IPS DF 6.9 (cell line): ENCODE results near the gene RAB44.
"Not testable (repeated sequence)": the region's sequence is repeated elsewhere in the genome, so short reads cannot be mapped to it uniquely, and the experiment has no call there.

ENCODE experiments used
- DNase-seq: peaks from one replicate; pipeline ENCODE4 v3.0.0-alpha.2; 2013; ENCODE audit warnings: low read depth, low spot score
- H3K27ac ChIP-seq: one replicate; pipeline ENCODE4 v1.5.1; 2013; ENCODE audit warnings: low read length, control low read depth
- H3K27me3 ChIP-seq: 2 replicates; pipeline ENCODE4 v1.6.1; 2013; ENCODE audit warnings: mild to moderate bottlenecking, low read length; ENCODE audit not compliant: control insufficient read depth, insufficient read depth
- H3K36me3 ChIP-seq: 2 replicates; pipeline ENCODE4 v1.6.1; 2013; ENCODE audit warnings: low read length; ENCODE audit not compliant: control insufficient read depth, insufficient read depth
- H3K4me1 ChIP-seq: 2 replicates; pipeline ENCODE4 v1.6.1; 2013; ENCODE audit warnings: low read length; ENCODE audit not compliant: control insufficient read depth, insufficient read depth
- H3K4me3 ChIP-seq: 2 replicates; pipeline ENCODE4 v1.5.1; 2013; ENCODE audit warnings: mild to moderate bottlenecking, low read length
- H3K9me3 ChIP-seq: 2 replicates; pipeline ENCODE4 v1.6.1; 2013; ENCODE audit warnings: low read length, inconsistent platforms; ENCODE audit not compliant: control insufficient read depth, insufficient read depth
- WGBS: extraction: QIAGEN DNeasy Blood & Tissue Kit; methylation state at CpG from one replicate; pipeline ENCODE4 v1.1.7; 2013; ENCODE audit warnings: mixed read lengths, missing lambda C conversion rate; ENCODE audit not compliant: insufficient read length, insufficient coverage; 5-methylcytosine and 5-hydroxymethylcytosine counted together

RAB44 gene

DNA sequence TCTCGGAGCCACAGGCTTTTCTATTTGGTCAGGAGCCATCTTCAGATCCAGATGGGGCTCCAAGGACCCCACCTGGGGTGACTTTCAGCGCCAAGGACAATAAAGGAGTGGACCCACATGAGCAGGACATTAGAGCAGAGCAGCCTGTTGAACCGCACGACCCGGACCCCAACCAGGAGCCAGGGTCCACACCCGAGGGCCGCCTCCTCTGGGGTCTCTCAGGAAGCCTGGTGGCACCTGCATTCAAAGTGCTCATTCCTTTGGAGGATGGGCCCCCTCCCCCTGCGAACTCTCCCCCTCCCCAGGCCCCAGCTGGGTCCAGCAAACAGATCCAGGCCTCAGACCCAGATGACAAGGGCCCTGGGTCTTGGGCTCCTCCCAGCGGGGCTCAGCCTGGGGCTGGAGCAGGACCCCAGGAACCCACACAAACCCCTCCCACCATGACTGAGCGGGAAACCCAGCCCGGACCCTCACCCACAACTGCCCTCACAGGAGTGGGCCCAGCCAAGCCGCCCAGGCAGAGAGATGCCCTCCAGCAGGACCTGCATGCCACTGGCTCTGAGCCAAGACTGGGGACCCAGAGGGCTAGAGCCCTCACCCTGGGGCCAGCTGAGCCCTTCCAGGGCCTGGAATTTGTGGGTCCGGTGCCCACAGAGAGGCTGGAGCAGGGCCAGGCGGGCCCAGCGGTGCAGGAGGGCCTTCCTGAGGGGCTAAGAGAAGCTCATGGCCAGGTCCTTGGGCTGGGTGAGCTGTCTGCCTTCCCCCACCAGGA lies 23.9 kb downstream of the RAB44 start:
- no peak overlapping the region for H3K4me3 ChIP-seq
- H3K9me3 ChIP-seq: no peaks in the 10 kb centered on the region
- WGBS: no CpG with 5 or more reads among the region's 15 CpGs
- no peak overlapping the region for H3K27ac ChIP-seq
- no peak for DNase-seq
- no peaks in the 10 kb centered on the region for H3K36me3 ChIP-seq
- no peaks in the 10 kb centered on the region; the same call in 1 of the 2 replicates for H3K4me1 ChIP-seq
- no peaks in the 10 kb centered on the region for H3K27me3 ChIP-seq

GRCh38 chr6:36722365-36722764 lies 24.7 kb downstream of the RAB44 start:
- Histone ChIP-seq H3K36me3 (no peaks in the 10 kb centered on the region), H3K27me3 (no peaks in the 10 kb centered on the region), H3K9me3 (no peaks in the 10 kb centered on the region), H3K27ac (no peak overlapping the region), H3K4me1 (no peaks in the 10 kb centered on the region; the same call in 1 of the 2 replicates), H3K4me3 (no peak overlapping the region)
- no peak for DNase-seq
- WGBS: no CpG with 5 or more reads among the region's 10 CpGs

DNA sequence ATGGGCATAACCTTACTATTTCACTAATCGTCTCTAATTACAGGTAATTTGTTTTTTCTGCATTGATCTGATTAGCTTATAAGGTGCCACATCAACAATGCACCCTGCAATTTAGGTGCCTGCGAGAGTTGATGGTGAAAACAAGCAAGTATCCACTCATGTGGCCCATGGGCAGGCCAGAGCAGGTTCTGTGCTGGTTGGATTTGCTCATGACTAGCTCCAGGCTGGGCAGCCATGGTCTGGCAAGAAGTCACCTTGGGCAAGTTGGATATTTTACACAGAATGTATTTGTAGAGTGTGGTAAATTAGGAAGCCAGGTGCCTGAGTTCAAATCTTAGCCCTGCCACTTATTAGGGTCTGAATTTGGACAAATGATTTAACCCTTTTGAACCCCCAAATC lies 25.3 kb downstream of the RAB44 start:
- Histone ChIP-seq H3K4me3 (no peak overlapping the region), H3K27me3 (no peaks in the 10 kb centered on the region), H3K36me3 (no peaks in the 10 kb centered on the region), H3K9me3 (no peaks in the 10 kb centered on the region), H3K27ac (no peak overlapping the region), H3K4me1 (no peaks in the 10 kb centered on the region)
- no peak for DNase-seq
- WGBS: no CpG with 5 or more reads among the region's 2 CpGs

DNA sequence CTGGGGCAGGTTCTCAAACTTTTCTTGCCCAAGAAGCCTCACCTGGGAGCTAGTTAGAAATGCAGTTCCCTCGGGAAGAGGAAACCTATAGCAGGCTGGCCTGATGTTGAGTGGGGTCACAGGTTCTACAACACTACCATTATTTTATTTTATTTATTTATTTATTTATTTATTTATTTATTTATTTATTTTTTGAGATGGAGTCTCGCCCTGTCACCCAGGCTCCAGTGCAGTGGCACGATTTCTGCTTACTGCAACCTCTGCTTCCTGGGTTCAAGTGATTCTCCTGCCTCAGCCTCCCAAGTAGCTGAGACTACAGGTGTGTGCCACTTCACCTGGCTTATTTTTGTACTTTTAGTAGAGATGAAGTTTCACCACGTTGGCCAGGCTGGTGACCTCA lies 26.4 kb downstream of the RAB44 start:
- H3K27ac ChIP-seq, H3K9me3 ChIP-seq, H3K27me3 ChIP-seq, DNase-seq, H3K4me3 ChIP-seq, H3K4me1 ChIP-seq, H3K36me3 ChIP-seq: not testable (repeated sequence)
- WGBS: no CpG with 5 or more reads among the region's 4 CpGs

DNA sequence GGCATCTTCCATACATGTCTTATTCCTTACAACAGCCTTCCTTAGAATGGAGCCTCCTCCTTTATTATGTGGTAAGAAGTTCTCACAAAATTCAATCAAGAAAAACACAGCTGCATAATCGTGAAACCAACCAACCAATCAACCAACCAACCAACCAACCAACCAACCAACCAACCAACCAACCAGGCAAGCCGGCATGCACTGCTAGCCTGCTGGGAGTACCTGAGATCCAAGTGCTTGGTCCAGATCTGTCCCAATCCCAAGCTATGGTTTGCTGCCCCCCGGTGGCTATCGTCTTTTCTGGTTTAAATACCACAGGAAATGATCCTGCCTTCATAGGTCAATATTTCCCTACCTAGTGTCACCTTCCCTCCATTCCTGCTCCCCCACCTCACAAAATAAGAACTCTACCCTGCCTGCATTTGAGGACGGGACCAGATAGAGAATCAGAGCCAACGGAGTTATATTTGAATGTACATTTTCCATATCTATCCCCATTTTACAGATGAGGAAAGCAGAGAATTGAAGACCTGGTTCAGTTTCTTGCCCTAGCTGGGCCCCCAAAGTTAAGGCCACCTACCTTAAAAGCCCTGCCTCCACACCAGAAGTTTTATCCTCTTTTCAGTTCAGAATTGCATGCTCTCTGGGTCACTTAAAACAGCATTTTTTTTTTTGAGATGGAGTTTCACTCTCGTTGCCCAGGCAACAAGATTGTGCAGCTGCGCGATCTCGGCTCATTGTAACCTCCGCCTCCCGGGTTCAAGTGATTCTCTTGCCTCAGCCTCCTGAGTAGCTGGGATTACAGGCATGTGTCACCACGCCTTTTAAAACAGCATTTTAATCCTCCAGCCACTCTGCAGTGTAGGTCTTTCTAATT lies 27.1 kb downstream of the RAB44 start:
- H3K9me3 ChIP-seq: no peaks in the 10 kb centered on the region
- no peaks in the 10 kb centered on the region for H3K27me3 ChIP-seq
- H3K36me3 ChIP-seq: no peaks in the 10 kb centered on the region
- no CpG with 5 or more reads among the region's 13 CpGs for WGBS
- H3K4me3 ChIP-seq: no peak overlapping the region
- DNase-seq: peak; percentile 61
- no peak overlapping the region for H3K27ac ChIP-seq
- no peaks in the 10 kb centered on the region for H3K4me1 ChIP-seq

GRCh38 chr6:36725581-36725980 lies 28.0 kb downstream of the RAB44 start:
- WGBS: no CpG with 5 or more reads among the region's 7 CpGs
- DNase-seq: no peak
- Histone ChIP-seq H3K27me3 (no peaks in the 10 kb centered on the region), H3K4me1 (no peaks in the 10 kb centered on the region), H3K36me3 (no peaks in the 10 kb centered on the region), H3K9me3 (no peaks in the 10 kb centered on the region), H3K27ac (no peak overlapping the region), H3K4me3 (no peak overlapping the region)

DNA sequence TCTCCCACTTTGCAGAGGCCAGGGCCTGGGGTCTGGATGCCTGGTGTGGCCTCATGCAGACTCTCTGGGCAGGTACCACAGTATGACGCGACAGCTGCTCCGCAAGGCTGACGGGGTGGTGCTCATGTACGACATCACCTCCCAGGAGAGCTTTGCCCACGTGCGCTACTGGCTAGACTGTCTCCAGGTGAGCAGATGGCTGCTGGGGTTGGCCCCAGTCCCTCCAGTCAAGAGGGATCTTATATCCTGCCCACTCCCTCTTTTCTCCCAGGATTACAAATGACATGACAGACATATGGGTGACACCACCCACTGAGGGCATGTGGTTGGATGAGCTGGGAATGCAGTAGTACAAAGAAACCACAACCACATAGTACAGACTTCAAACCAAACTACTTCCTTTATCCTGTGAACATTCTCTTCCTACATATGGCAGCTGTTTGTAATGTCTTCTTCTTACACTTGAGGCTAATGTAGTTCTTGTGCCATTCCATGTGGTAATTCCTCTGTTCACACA lies 29.9 kb downstream of the RAB44 start:
- Histone ChIP-seq H3K4me1 (peaks cover 2% of the 10 kb centered on the region; the same call in 1 of the 2 replicates), H3K36me3 (no peaks in the 10 kb centered on the region), H3K9me3 (no peaks in the 10 kb centered on the region), H3K4me3 (no peak overlapping the region), H3K27me3 (no peaks in the 10 kb centered on the region), H3K27ac (no peak overlapping the region)
- no peak for DNase-seq
- WGBS: no CpG with 5 or more reads among the region's 7 CpGs

DNA sequence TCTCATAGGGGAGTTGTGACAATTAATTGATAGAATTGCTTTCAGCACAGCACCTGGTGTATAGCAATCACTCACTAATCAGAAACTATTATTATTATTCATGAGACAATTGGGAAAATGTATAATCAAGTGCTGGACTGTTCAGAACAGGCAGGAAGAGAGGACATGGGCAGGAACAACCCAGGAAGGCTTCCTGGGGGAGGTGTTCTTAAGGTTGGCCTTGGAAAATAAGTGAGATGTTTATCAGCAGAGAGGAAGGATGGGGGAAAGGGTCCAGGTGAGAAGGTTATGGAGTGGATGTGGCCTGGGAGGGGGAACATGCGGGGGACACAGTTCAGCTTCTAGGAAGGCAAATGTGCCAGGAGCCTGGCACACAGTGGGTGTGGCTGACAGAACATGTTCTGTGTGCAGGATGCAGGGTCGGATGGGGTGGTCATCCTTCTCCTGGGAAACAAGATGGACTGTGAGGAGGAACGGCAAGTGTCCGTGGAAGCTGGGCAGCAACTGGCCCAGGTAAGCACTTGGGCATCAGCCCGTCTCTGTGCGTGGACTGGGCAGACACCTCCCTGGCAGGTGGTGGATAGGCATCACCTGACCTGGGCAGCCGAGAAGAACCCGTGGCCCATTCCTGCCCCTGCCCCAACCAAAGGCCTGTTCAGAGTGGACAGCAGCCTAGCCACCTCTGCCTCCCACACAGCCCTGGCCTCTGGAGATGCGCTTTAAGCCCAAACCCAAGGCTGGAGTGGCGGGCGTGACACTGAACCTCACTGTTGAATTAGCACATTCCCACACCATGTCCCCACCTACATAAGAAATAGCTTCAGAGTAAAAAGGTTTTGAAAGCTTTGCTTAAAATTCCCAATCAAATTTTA lies 30.9 kb downstream of the RAB44 start:
- Histone ChIP-seq H3K4me3 (no peak overlapping the region), H3K4me1 (peaks cover 2% of the 10 kb centered on the region; the same call in 1 of the 2 replicates), H3K27me3 (no peaks in the 10 kb centered on the region), H3K9me3 (no peaks in the 10 kb centered on the region), H3K27ac (no peak overlapping the region), H3K36me3 (no peaks in the 10 kb centered on the region)
- no CpG with 5 or more reads among the region's 11 CpGs for WGBS
- DNase-seq: no peak

DNA sequence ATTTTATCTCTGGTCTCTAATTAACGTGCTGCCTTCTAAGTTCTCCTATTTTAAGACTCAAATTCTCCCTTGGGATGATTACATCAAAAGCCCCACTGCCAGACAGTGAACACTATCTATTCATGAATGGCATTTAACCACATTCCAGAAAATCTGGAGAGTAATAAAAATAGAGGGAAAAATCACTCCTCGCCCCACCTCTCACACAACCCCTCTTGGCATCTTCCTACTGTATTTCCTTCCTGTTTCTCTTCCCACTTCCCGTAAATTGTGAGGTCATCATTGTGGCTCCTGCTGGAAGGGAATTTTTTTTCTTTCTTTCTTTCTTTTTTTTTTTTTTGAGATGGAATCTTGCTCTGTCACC lies 31.5 kb downstream of the RAB44 start:
- no peak for DNase-seq
- Histone ChIP-seq H3K36me3 (no peaks in the 10 kb centered on the region), H3K27me3 (no peaks in the 10 kb centered on the region), H3K4me1 (peaks cover 2% of the 10 kb centered on the region; the same call in 1 of the 2 replicates), H3K9me3 (no peaks in the 10 kb centered on the region), H3K4me3 (no peak overlapping the region), H3K27ac (no peak overlapping the region)
- WGBS: no CpG with 5 or more reads among the region's 3 CpGs
